Measurements from ENCODE around the gene ZNF549. TPM values are rescaled to one million over a fixed set of nuclear protein-coding genes. Genes with fewer than 3 reads are reported as not detected.

Gene ZNF549
- total RNA-seq, 3 donors from 2014 or later: 3.7 to 11.6 (median 7.9) TPM

DNA sequence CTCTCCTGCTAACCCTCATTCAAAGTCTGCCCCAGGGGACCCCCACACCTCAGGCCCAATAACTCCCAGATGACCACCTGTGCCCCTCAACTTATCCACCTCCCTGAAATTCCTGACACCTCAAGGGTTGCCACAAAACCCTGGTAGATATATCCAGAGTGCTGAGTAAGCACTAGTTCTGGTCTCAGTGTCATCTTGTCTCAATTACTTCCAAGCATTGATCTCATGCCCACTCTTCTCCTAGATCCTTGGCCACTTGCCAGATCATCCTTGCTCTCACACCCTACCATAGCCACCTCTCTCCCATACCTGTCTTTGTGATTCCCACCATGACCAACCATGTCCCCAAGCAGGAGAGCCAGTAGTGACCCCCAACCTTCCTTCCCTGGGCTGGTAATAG, 49.5 kb downstream of the ZNF549 start:
- peaks cover 45% of the 10 kb centered on the region for H3K36me3 ChIP-seq
- DNase-seq (ENCODE audit: low spot score in 2 of 2): no peak
- TF ChIP-seq POLR2AphosphoS5 (IDR thresholded peaks at IDR 0.05) (no peak), POLR2A (IDR thresholded peaks at IDR 0.05) (no peak)
- TF ChIP-seq, protein P1, sequence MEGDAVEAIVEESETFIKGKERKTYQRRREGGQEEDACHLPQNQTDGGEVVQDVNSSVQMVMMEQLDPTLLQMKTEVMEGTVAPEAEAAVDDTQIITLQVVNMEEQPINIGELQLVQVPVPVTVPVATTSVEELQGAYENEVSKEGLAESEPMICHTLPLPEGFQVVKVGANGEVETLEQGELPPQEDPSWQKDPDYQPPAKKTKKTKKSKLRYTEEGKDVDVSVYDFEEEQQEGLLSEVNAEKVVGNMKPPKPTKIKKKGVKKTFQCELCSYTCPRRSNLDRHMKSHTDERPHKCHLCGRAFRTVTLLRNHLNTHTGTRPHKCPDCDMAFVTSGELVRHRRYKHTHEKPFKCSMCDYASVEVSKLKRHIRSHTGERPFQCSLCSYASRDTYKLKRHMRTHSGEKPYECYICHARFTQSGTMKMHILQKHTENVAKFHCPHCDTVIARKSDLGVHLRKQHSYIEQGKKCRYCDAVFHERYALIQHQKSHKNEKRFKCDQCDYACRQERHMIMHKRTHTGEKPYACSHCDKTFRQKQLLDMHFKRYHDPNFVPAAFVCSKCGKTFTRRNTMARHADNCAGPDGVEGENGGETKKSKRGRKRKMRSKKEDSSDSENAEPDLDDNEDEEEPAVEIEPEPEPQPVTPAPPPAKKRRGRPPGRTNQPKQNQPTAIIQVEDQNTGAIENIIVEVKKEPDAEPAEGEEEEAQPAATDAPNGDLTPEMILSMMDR (IDR thresholded peaks at IDR 0.05): no peak
- no peak overlapping the region for H3K27ac ChIP-seq
- peaks cover 0 to 4% of the 10 kb centered on the region in 2 donors for H3K4me1 ChIP-seq
- H3K9me3 ChIP-seq: peaks cover 58 to 62% of the 10 kb centered on the region in 2 donors
- intact Hi-C loops (cut with DNase I; ENCODE audit: low total_unique reads): no loop called here
- no peak overlapping the region for H3K4me3 ChIP-seq
- no peaks in the 10 kb centered on the region for H3K27me3 ChIP-seq

DNA sequence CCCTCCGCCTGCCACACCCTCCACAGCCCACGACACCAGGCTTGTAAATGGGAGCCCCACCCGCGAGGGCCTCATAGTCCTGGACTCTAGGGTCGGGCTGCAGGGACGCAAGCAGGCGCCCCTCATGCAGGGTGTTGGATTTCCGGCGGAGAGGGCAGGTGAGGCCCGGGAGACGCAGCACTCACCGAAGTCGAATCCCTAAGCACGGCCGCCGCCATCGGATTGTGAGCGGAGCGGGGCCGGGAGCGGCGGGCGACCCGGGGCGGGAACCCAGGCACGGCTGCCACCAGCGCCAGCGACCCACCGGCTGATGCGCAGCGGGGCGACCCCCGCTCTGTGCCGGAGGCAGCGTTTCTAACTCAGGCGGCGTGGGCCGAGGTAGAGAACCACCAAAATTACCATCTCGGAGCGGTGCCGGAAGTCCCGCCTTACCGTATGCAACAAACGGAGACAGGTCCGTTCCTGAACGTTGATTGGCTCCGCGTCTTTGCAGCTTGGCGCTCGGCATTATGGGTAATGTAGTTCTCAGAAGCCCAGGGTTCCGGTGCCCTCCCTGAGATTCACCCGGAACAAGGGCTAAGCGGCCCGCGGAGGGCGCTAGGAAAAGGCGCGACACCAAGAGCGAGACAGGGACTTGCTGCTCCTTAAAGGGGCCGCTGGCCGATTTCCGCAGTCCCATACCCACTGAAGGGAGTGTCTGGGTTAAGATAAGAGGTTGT, 51.5 kb downstream of the ZNF549 start, which contains the start of gene ZNF416:
Gene ZNF416 (minus strand): TSS at position 425 of the 719 bp plus-strand sequence. CDS start 207 bp downstream, at position 218.
- peak; percentile 95 to 97 for DNase-seq (ENCODE audit: low spot score in 2 of 2)
- Histone ChIP-seq H3K36me3 (peaks cover 28% of the 10 kb centered on the region), H3K9me3 (peaks cover 42 to 44% of the 10 kb centered on the region in 2 donors), H3K27ac (peak within 1 kb of the TSS; percentile 74 to 76), H3K27me3 (no peaks in the 10 kb centered on the region), H3K4me1 (peaks cover 0 to 4% of the 10 kb centered on the region in 2 donors), H3K4me3 (peak within 1 kb of the TSS; percentile 91 to 98 (median 97))
- TF ChIP-seq, protein P1 (IDR thresholded peaks at IDR 0.05): peak in 1 of 3 donors; percentile 17
- no peak for TF ChIP-seq POLR2A (IDR thresholded peaks at IDR 0.05)
- peak; percentile 29 to 77 (median 71) for TF ChIP-seq POLR2AphosphoS5 (IDR thresholded peaks at IDR 0.05)
- intact Hi-C loops (cut with DNase I; ENCODE audit: low total_unique reads): no loop called here

DNA sequence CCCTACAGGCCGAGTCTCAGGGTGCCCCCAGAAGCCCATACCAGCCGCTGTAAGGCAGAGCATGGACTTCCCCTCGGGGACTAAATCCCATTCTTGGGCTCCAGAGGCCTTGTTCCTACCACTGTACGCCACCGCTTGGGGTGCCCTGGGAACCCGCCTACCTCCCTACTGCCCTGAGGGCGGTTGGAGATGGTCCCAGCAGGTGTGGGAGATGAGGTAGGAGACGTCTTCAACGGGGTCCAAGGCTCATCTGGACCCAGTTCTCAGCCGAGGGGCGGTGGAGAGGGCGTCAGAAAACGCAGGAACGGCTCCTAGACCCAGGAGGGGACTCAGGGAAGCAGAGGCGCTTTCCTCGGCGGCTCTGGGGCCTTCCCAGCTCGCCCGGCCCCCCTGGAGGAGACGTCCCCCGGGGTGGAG, 56.0 kb downstream of the ZNF549 start:
- Histone ChIP-seq H3K27ac (no peak overlapping the region), H3K4me3 (peak overlapping the region in 2 of 3 donors; percentile 72), H3K4me1 (peaks cover 0 to 3% of the 10 kb centered on the region in 2 donors), H3K36me3 (no peaks in the 10 kb centered on the region), H3K9me3 (peaks cover 32 to 46% of the 10 kb centered on the region in 2 donors), H3K27me3 (no peaks in the 10 kb centered on the region)
- intact Hi-C loops (cut with DNase I; ENCODE audit: low total_unique reads): no loop called here
- DNase-seq (ENCODE audit: low spot score in 2 of 2): no peak
- TF ChIP-seq POLR2AphosphoS5 (IDR thresholded peaks at IDR 0.05): no peak
- no peak for TF ChIP-seq POLR2A (IDR thresholded peaks at IDR 0.05)
- TF ChIP-seq, protein P1 (IDR thresholded peaks at IDR 0.05): no peak

GRCh38 chr19:57583521-57584416, 56.6 kb downstream of the ZNF549 start, which contains the start of gene ZIK1:
TSS of gene ZIK1 (plus strand) at chr19:57584145. CDS start at chr19:57584357, 212 bp downstream.
- Histone ChIP-seq H3K36me3 (no peaks in the 10 kb centered on the region), H3K4me3 (peak within 1 kb of the TSS; percentile 55 to 72 (median 72)), H3K27ac (peak within 1 kb of the TSS; percentile 4 to 41), H3K27me3 (no peaks in the 10 kb centered on the region), H3K4me1 (peaks cover 0 to 3% of the 10 kb centered on the region in 2 donors), H3K9me3 (peaks cover 38 to 52% of the 10 kb centered on the region in 2 donors)
- TF ChIP-seq, protein P1 (IDR thresholded peaks at IDR 0.05): peak in 1 of 3 donors; percentile 7
- TF ChIP-seq POLR2AphosphoS5 (IDR thresholded peaks at IDR 0.05) (peak in 1 of 3 donors; percentile 36), POLR2A (IDR thresholded peaks at IDR 0.05) (no peak)
- intact Hi-C loops (cut with DNase I; ENCODE audit: low total_unique reads): no loop called here
- DNase-seq (ENCODE audit: low spot score in 2 of 2): peak; percentile 85
